ENCODE results near the gene NR6A1.

DNA sequence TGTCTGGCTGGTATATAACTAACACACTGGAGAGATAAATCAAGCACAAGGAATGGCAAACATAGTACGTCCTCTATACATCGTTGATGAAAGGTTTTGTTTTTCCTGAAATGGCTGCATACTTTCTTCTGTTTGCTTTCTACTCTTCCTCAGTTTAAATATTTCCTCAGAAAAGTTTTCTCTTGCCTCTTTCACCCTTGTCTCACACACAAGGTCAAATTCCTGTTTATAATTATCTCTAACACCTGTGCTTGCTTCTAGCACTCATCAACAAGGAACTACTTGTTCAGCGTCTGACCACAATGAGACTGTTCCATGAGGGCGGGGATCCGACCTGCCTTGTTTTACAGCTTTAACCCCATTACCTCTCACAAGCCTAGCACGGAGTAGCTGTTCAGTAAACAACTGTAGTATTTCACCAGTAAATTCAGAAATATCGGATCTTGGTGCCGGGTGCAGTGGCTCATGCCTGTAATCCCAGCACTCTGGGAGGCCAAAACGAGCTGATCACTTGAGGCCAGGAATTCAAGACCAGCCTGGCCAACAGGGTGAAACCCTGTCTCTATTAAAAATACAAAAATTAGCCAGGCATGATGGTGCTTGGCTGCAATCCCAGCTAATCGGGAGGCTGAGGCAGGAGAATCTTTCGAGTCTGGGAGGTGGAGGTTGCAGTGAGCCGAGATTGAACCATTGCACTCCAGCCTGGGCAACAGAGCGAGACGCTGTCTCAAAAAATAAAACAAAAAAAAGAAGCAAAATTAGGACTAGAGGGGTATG is 37.0 kb downstream of the NR6A1 start:
- TF ChIP-seq, protein P1, sequence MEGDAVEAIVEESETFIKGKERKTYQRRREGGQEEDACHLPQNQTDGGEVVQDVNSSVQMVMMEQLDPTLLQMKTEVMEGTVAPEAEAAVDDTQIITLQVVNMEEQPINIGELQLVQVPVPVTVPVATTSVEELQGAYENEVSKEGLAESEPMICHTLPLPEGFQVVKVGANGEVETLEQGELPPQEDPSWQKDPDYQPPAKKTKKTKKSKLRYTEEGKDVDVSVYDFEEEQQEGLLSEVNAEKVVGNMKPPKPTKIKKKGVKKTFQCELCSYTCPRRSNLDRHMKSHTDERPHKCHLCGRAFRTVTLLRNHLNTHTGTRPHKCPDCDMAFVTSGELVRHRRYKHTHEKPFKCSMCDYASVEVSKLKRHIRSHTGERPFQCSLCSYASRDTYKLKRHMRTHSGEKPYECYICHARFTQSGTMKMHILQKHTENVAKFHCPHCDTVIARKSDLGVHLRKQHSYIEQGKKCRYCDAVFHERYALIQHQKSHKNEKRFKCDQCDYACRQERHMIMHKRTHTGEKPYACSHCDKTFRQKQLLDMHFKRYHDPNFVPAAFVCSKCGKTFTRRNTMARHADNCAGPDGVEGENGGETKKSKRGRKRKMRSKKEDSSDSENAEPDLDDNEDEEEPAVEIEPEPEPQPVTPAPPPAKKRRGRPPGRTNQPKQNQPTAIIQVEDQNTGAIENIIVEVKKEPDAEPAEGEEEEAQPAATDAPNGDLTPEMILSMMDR (conservative IDR thresholded peaks at IDR 0.05 in 1 of 2, IDR thresholded peaks at IDR 0.05 in 1 of 2; ENCODE audit: extremely low read depth in 1 of 2, insufficient read depth in 1 of 2, low read depth in 1 of 2, low read length in 2 of 2), result no peak
- TF ChIP-seq EZH2 (IDR thresholded peaks at IDR 0.05; ENCODE audit: borderline replicate concordance, low read length), result no peak

All from mammary epithelial cell (primary cell).